Measurements from ENCODE around the gene THYN1. TPM values are rescaled to one million over a fixed set of nuclear protein-coding genes. Genes with fewer than 3 reads are reported as not detected.

THYN1 gene
- total RNA-seq, 1 experiment from 2014 or later, result 34.7 TPM

- Histone ChIP-seq H3K27me3 (replicated peaks) (no peaks in the 10 kb centered on the region), H3K36me3 (peaks cover 13% of the 10 kb centered on the region), H3K4me1 (replicated peaks) (peaks cover 9% of the 10 kb centered on the region; the same call in 1 of the 2 replicates), H3K9me3 (replicated peaks) (no peaks in the 10 kb centered on the region), H3K27ac (no peak overlapping the region), H3K4me3 (no peak overlapping the region)
- no peak for DNase-seq (ENCODE audit: low read depth in 1 of 2, low spot score in 2 of 2)
These were observed 2.9 kb downstream of the THYN1 start for GRCh38 chr11:134250246-134250645.

- no peak overlapping the region for H3K4me3 ChIP-seq
- DNase-seq (ENCODE audit: low read depth in 1 of 2, low spot score in 2 of 2), result peak in 1 of 2 experiments; percentile 31
These were observed 4.2 kb downstream of the THYN1 start for GRCh38 chr11:134248910-134249480.

GRCh38 chr11:134246678-134247077 lies 6.5 kb downstream of the THYN1 start:
- Histone ChIP-seq H3K27ac (no peak overlapping the region), H3K36me3 (peaks cover 13% of the 10 kb centered on the region), H3K4me1 (replicated peaks) (peaks cover 9% of the 10 kb centered on the region; the same call in 1 of the 2 replicates), H3K27me3 (replicated peaks) (no peaks in the 10 kb centered on the region), H3K9me3 (replicated peaks) (no peaks in the 10 kb centered on the region), H3K4me3 (no peak overlapping the region)
- no peak for DNase-seq (ENCODE audit: low read depth in 1 of 2, low spot score in 2 of 2)

More at GRCh38 chr11:134248910-134249480, 4.2 kb downstream of the THYN1 start:
- H3K9me3 ChIP-seq (replicated peaks), result no peaks in the 10 kb centered on the region
- no peaks in the 10 kb centered on the region for H3K27me3 ChIP-seq (replicated peaks)
- peaks cover 9% of the 10 kb centered on the region; the same call in 1 of the 2 replicates for H3K4me1 ChIP-seq (replicated peaks)
- peaks cover 13% of the 10 kb centered on the region for H3K36me3 ChIP-seq
- no peak overlapping the region for H3K27ac ChIP-seq

- no peak overlapping the region for H3K4me3 ChIP-seq
- peaks cover 9% of the 10 kb centered on the region; the same call in 1 of the 2 replicates for H3K4me1 ChIP-seq (replicated peaks)
- H3K27me3 ChIP-seq (replicated peaks), result no peaks in the 10 kb centered on the region
- no peak for DNase-seq (ENCODE audit: low read depth in 1 of 2, low spot score in 2 of 2)
- no peaks in the 10 kb centered on the region for H3K9me3 ChIP-seq (replicated peaks)
- no peak overlapping the region for H3K27ac ChIP-seq
- peaks cover 13% of the 10 kb centered on the region for H3K36me3 ChIP-seq
These were observed 7.1 kb downstream of the THYN1 start for GRCh38 chr11:134246100-134246499.

- H3K36me3 ChIP-seq, result peaks cover 13% of the 10 kb centered on the region
- H3K4me1 ChIP-seq (replicated peaks), result peaks cover 9% of the 10 kb centered on the region; the same call in 1 of the 2 replicates
These were observed 7.7 kb downstream of the THYN1 start for GRCh38 chr11:134245434-134245833.

GRCh38 chr11:134244593-134244992 lies 8.6 kb downstream of the THYN1 start:
- Histone ChIP-seq H3K4me1 (replicated peaks) (peaks cover 9% of the 10 kb centered on the region; the same call in 1 of the 2 replicates), H3K4me3 (no peak overlapping the region), H3K36me3 (peaks cover 13% of the 10 kb centered on the region), H3K27ac (no peak overlapping the region), H3K27me3 (replicated peaks) (no peaks in the 10 kb centered on the region), H3K9me3 (replicated peaks) (no peaks in the 10 kb centered on the region)
- DNase-seq (ENCODE audit: low read depth in 1 of 2, low spot score in 2 of 2), result no peak

More at GRCh38 chr11:134245434-134245833, 7.7 kb downstream of the THYN1 start:
- Histone ChIP-seq H3K27ac (no peak overlapping the region), H3K4me3 (no peak overlapping the region), H3K9me3 (replicated peaks) (no peaks in the 10 kb centered on the region), H3K27me3 (replicated peaks) (no peaks in the 10 kb centered on the region)
- no peak for DNase-seq (ENCODE audit: low read depth in 1 of 2, low spot score in 2 of 2)

- peaks cover 12% of the 10 kb centered on the region for H3K36me3 ChIP-seq
These were observed 9.2 kb downstream of the THYN1 start for GRCh38 chr11:134243913-134244312.

GRCh38 chr11:134242376-134242775 lies 10.8 kb downstream of the THYN1 start:
- Histone ChIP-seq H3K36me3 (no peaks in the 10 kb centered on the region; the same call in 1 of the 2 replicates), H3K27ac (no peak overlapping the region), H3K4me1 (replicated peaks) (no peaks in the 10 kb centered on the region), H3K9me3 (replicated peaks) (no peaks in the 10 kb centered on the region), H3K4me3 (no peak overlapping the region), H3K27me3 (replicated peaks) (no peaks in the 10 kb centered on the region)
- DNase-seq (ENCODE audit: low read depth in 1 of 2, low spot score in 2 of 2), result no peak

More at GRCh38 chr11:134243913-134244312, 9.2 kb downstream of the THYN1 start:
- no peaks in the 10 kb centered on the region for H3K27me3 ChIP-seq (replicated peaks)
- H3K9me3 ChIP-seq (replicated peaks), result no peaks in the 10 kb centered on the region
- DNase-seq (ENCODE audit: low read depth in 1 of 2, low spot score in 2 of 2), result no peak
- H3K27ac ChIP-seq, result no peak overlapping the region
- H3K4me3 ChIP-seq, result no peak overlapping the region
- peaks cover 3% of the 10 kb centered on the region; the same call in 1 of the 2 replicates for H3K4me1 ChIP-seq (replicated peaks)

GRCh38 chr11:134240592-134240991 lies 12.6 kb downstream of the THYN1 start:
- Histone ChIP-seq H3K27ac (no peak overlapping the region), H3K9me3 (replicated peaks) (no peaks in the 10 kb centered on the region), H3K27me3 (replicated peaks) (no peaks in the 10 kb centered on the region), H3K4me3 (no peak overlapping the region), H3K4me1 (replicated peaks) (no peaks in the 10 kb centered on the region), H3K36me3 (no peaks in the 10 kb centered on the region; the same call in 1 of the 2 replicates)
- DNase-seq (ENCODE audit: low read depth in 1 of 2, low spot score in 2 of 2), result no peak

GRCh38 chr11:134238956-134239355 lies 14.2 kb downstream of the THYN1 start:
- no peak overlapping the region for H3K4me3 ChIP-seq
- H3K27me3 ChIP-seq (replicated peaks), result no peaks in the 10 kb centered on the region
- no peak for DNase-seq (ENCODE audit: low read depth in 1 of 2, low spot score in 2 of 2)
- H3K4me1 ChIP-seq (replicated peaks), result no peaks in the 10 kb centered on the region
- H3K36me3 ChIP-seq, result no peaks in the 10 kb centered on the region
- no peak overlapping the region for H3K27ac ChIP-seq
- no peaks in the 10 kb centered on the region for H3K9me3 ChIP-seq (replicated peaks)

GRCh38 chr11:134237557-134237922 lies 15.6 kb downstream of the THYN1 start:
- no peak overlapping the region for H3K4me3 ChIP-seq
- H3K4me1 ChIP-seq (replicated peaks), result no peaks in the 10 kb centered on the region
- no peaks in the 10 kb centered on the region for H3K36me3 ChIP-seq
- no peak overlapping the region for H3K27ac ChIP-seq
- H3K27me3 ChIP-seq (replicated peaks), result no peaks in the 10 kb centered on the region
- no peaks in the 10 kb centered on the region for H3K9me3 ChIP-seq (replicated peaks)
- DNase-seq (ENCODE audit: low read depth in 1 of 2, low spot score in 2 of 2), result no peak

GRCh38 chr11:134236834-134237556 lies 16.2 kb downstream of the THYN1 start:
- no peaks in the 10 kb centered on the region for H3K36me3 ChIP-seq
- H3K27ac ChIP-seq, result no peak overlapping the region
- H3K4me1 ChIP-seq (replicated peaks), result no peaks in the 10 kb centered on the region
- no peaks in the 10 kb centered on the region for H3K27me3 ChIP-seq (replicated peaks)
- no peak for DNase-seq (ENCODE audit: low read depth in 1 of 2, low spot score in 2 of 2)
- no peak overlapping the region for H3K4me3 ChIP-seq
- no peaks in the 10 kb centered on the region for H3K9me3 ChIP-seq (replicated peaks)

GRCh38 chr11:134235399-134235798 lies 17.8 kb downstream of the THYN1 start:
- H3K9me3 ChIP-seq (replicated peaks), result no peaks in the 10 kb centered on the region
- no peak overlapping the region for H3K4me3 ChIP-seq

GRCh38 chr11:134233729-134234179 lies 19.4 kb downstream of the THYN1 start:
- H3K36me3 ChIP-seq, result no peaks in the 10 kb centered on the region
- H3K4me1 ChIP-seq (replicated peaks), result no peaks in the 10 kb centered on the region
- no peak overlapping the region for H3K4me3 ChIP-seq
- no peaks in the 10 kb centered on the region for H3K27me3 ChIP-seq (replicated peaks)
- no peaks in the 10 kb centered on the region for H3K9me3 ChIP-seq (replicated peaks)
- no peak for DNase-seq (ENCODE audit: low read depth in 1 of 2, low spot score in 2 of 2)
- no peak overlapping the region for H3K27ac ChIP-seq

More at GRCh38 chr11:134235399-134235798, 17.8 kb downstream of the THYN1 start:
- Histone ChIP-seq H3K27ac (no peak overlapping the region), H3K36me3 (no peaks in the 10 kb centered on the region), H3K4me1 (replicated peaks) (no peaks in the 10 kb centered on the region), H3K27me3 (replicated peaks) (no peaks in the 10 kb centered on the region)
- no peak for DNase-seq (ENCODE audit: low read depth in 1 of 2, low spot score in 2 of 2)

Data from SJSA1 (cell line).